HepG2 (cell line): ENCODE measurements around the gene UBXN2A. TPM values are rescaled to one million over a fixed set of nuclear protein-coding genes. Genes with fewer than 3 reads are reported as not detected.
A peak's percentile ranks its signal among the peaks of the same experiment; 100 is the strongest.

Experiments used
- ARHGAP35 ChIP-seq: sonication (generic); formaldehyde crosslinking; IDR thresholded peaks from 2 replicates; pipeline ENCODE4 v1.9.0; 2022; ENCODE audit warnings: mild to moderate bottlenecking, inconsistent platforms, moderate library complexity, missing genetic modification reagents, borderline replicate concordance
- EHMT2 ChIP-seq: fragments of 200-600 bp; sonication (generic); IDR thresholded peaks from 2 replicates; pipeline ENCODE4 v1.7.0; 2017; ENCODE audit warnings: antibody characterized with exemption, low read depth, low read length, borderline replicate concordance
- JUNB ChIP-seq: sonication (generic); formaldehyde crosslinking; IDR thresholded peaks from 2 replicates; pipeline ENCODE4 v1.8.0; 2022; ENCODE audit warnings: missing genetic modification reagents, mild to moderate bottlenecking, borderline replicate concordance
- MXI1 ChIP-seq: IDR thresholded peaks from 3 replicates; pipeline ENCODE4 v1.6.1; 2012; ENCODE audit warnings: low read depth, low read length, inconsistent platforms, borderline replicate concordance
- ZC3H4 ChIP-seq: sonication (generic); formaldehyde crosslinking; IDR thresholded peaks from 2 replicates; pipeline ENCODE4 v1.4.0; 2020; ENCODE audit warnings: missing genetic modification reagents, borderline replicate concordance
- ZFP82 ChIP-seq: sonication (generic); formaldehyde crosslinking; IDR thresholded peaks from 2 replicates; pipeline ENCODE4 v1.5.1; 2020; ENCODE audit warnings: mild to moderate bottlenecking, missing genetic modification reagents, borderline replicate concordance
- ZHX2 ChIP-seq, 2 experiments: sonication (generic) in 1 of 2; formaldehyde crosslinking in 1 of 2; IDR thresholded peaks; 2 replicates each; pipeline versions ENCODE4 v1.6.1 to v1.9.0; 2014 to 2022; ENCODE audit warnings: antibody characterized with exemption in 1 of 2, borderline replicate concordance in 1 of 2, inconsistent platforms in 1 of 2, low read depth in 1 of 2, missing genetic modification reagents in 1 of 2
- ZNF282 ChIP-seq: fragments of 450-650 bp; IDR thresholded peaks from 2 replicates; pipeline ENCODE4 v1.6.1; 2018; ENCODE audit not compliant: partially characterized antibody
- ZNF503 ChIP-seq: sonication (generic); formaldehyde crosslinking; IDR thresholded peaks from 2 replicates; pipeline ENCODE4 v1.4.0; 2020; ENCODE audit warnings: missing genetic modification reagents
- ZNF512 ChIP-seq: sonication (generic); formaldehyde crosslinking; IDR thresholded peaks from 2 replicates; pipeline ENCODE4 v1.4.0; 2020; ENCODE audit warnings: mild to moderate bottlenecking, missing genetic modification reagents
- ZNF615 ChIP-seq: sonication (generic); formaldehyde crosslinking; IDR thresholded peaks from 2 replicates; pipeline ENCODE4 v1.5.0; 2020; ENCODE audit warnings: mild to moderate bottlenecking, missing genetic modification reagents, borderline replicate concordance
- ZNF746 ChIP-seq: sonication (generic); formaldehyde crosslinking; IDR thresholded peaks from 2 replicates; pipeline ENCODE4 v1.8.0; 2022; ENCODE audit warnings: mild to moderate bottlenecking, missing genetic modification reagents
- ZNF749 ChIP-seq: sonication (generic); formaldehyde crosslinking; IDR thresholded peaks from 2 replicates; pipeline ENCODE4 v1.8.0; 2022; ENCODE audit warnings: mild to moderate bottlenecking, missing genetic modification reagents, moderate library complexity, borderline replicate concordance
- ZNF768 ChIP-seq: sonication (generic); formaldehyde crosslinking; IDR thresholded peaks from 2 replicates; pipeline ENCODE4 v1.4.0; 2020; ENCODE audit warnings: missing genetic modification reagents
- ZNF770 ChIP-seq: sonication (generic); formaldehyde crosslinking; IDR thresholded peaks from 2 replicates; pipeline ENCODE4 v1.5.0; 2020; ENCODE audit warnings: mild to moderate bottlenecking, missing genetic modification reagents
- ZNF883 ChIP-seq: sonication (generic); formaldehyde crosslinking; IDR thresholded peaks from 2 replicates; pipeline ENCODE4 v1.5.1; 2020; ENCODE audit warnings: mild to moderate bottlenecking, missing genetic modification reagents; ENCODE audit errors: not compliant biosample characterization
- polyA plus RNA-seq, 8 experiments: library from polyadenylated mRNA; depleted of rRNA in 3 of 8; stranded (reverse) in 7 of 8; unstranded in 1 of 8; fragments of >200 nt; fragmentation: Illumina TruSeq in 4 of 8; extraction: Trizol in 4 of 8; gene quantifications; 2 replicates each; pipeline versions ENCODE4 v1.2.1 to v1.2.3, GENCODE V29; 2011 to 2016; ENCODE audit warnings: low read depth in 4 of 8, missing spikeins in 1 of 8, mixed read lengths in 1 of 8; ENCODE audit not compliant: insufficient read depth in 1 of 8
- total RNA-seq, 5 experiments: library from RNA; depleted of rRNA; stranded (reverse); fragments of >200 nt; fragmentation: Illumina TruSeq; extraction: Trizol; gene quantifications; 2 replicates each; pipeline ENCODE4 v1.2.3, GENCODE V29; 2016; ENCODE audit warnings: low read depth in 1 of 5

The UBXN2A gene
- total and polyA plus RNA-seq, 2 of the 13 experiments (the other 11 are each of a cell fraction or from before 2014, with no cell fraction given), result 8.3 to 20.9 TPM

- peak; percentile 54; the same call in 1 of the 2 replicates for TF ChIP-seq ZC3H4 (CRISPR knock-in tag)
- no peak for TF ChIP-seq JUNB (CRISPR knock-in tag)
- no peak for TF ChIP-seq ZNF282
- TF ChIP-seq ZFP82 (CRISPR knock-in tag), result peak; percentile 90; the same call in 1 of the 2 replicates
- TF ChIP-seq ZNF883 (CRISPR knock-in tag), result peak; percentile 8
- no peak for TF ChIP-seq ZHX2 (IDR thresholded peaks at IDR 0.05; ENCODE audit: low read depth)
- 0 out of 2 replicates have a peak, but pooled peaks have one; percentile 49 for TF ChIP-seq ZHX2 (CRISPR knock-in tag; IDR thresholded peaks at IDR 0.05; ENCODE audit: borderline replicate concordance)
- TF ChIP-seq ZNF770, result 0 out of 2 replicates have a peak, but pooled peaks have one; percentile 22
- no peak for TF ChIP-seq ZNF749 (CRISPR knock-in tag)
- no peak for TF ChIP-seq EHMT2
- TF ChIP-seq ZNF615 (CRISPR knock-in tag), result 0 out of 2 replicates have a peak, but pooled peaks have one; percentile 76
- no peak; the same call in 1 of the 2 replicates for TF ChIP-seq ARHGAP35
- 0 out of 2 replicates have a peak, but pooled peaks have one; percentile 13 for TF ChIP-seq ZNF503
- no peak for TF ChIP-seq ZNF512 (CRISPR knock-in tag)
- peak; percentile 6; the same call in 1 of the 2 replicates for TF ChIP-seq ZNF746 (CRISPR knock-in tag)
- TF ChIP-seq MXI1, result peak; percentile 1; the same call in 1 of the 3 replicates
- TF ChIP-seq ZNF768 (CRISPR knock-in tag), result no peak; the same call in 1 of the 2 replicates
Measured at GRCh38 chr2:23926290-23926749, 13.9 kb upstream of the UBXN2A start (continued).
